ENCODE results near the gene GMPPA. TPM values are rescaled to one million over a fixed set of nuclear protein-coding genes. Genes with fewer than 3 reads are reported as not detected.

GMPPA gene
- total RNA-seq, 4 donors from 2014 or later = 22.6 to 37.8 (median 29.4) TPM

DNA sequence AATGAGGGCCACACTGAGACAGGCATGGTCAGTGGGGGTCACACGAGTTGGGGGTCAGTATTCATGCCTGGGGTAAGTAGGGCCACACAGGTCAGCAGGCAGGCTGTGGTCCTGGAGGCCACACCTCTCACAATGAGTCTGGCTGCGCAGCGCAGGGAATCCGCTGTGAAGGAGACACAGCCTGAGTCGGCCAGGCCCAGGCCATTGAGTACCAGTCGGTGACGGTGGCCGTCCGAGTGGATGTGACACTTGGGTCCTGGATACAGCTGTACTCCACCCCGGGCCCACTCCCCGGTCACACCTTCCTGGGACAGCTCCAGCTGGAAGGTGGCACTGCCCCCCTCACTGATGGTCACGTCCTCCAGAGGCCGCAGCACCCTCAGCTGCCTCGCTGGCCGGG, 55.7 kb downstream of the GMPPA start:
- ATAC-seq (ENCODE audit: low FRiP score) = no peak
- TF ChIP-seq, protein P1, sequence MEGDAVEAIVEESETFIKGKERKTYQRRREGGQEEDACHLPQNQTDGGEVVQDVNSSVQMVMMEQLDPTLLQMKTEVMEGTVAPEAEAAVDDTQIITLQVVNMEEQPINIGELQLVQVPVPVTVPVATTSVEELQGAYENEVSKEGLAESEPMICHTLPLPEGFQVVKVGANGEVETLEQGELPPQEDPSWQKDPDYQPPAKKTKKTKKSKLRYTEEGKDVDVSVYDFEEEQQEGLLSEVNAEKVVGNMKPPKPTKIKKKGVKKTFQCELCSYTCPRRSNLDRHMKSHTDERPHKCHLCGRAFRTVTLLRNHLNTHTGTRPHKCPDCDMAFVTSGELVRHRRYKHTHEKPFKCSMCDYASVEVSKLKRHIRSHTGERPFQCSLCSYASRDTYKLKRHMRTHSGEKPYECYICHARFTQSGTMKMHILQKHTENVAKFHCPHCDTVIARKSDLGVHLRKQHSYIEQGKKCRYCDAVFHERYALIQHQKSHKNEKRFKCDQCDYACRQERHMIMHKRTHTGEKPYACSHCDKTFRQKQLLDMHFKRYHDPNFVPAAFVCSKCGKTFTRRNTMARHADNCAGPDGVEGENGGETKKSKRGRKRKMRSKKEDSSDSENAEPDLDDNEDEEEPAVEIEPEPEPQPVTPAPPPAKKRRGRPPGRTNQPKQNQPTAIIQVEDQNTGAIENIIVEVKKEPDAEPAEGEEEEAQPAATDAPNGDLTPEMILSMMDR (IDR thresholded peaks at IDR 0.05) = no peak
- no peak for DNase-seq (ENCODE audit: low spot score)

DNA sequence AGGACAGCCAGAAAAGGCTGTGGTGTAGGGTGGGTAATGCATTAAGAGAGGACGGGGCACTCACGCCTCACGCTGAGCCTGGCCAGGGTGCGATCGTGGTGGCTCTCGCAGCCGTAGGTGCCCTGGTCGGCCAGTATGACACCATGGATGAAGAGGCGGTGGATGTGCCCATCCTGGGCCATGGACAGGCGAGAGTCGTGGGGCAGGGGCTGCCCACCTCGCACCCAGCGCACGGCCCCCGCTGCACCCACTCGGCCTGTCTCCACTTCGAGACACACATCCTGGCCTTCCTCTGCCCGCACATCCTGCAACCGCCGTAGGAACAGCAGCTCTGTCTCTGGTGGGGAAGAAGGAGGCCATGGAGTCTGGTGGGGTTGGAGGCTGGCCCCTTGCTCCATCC, 57.3 kb downstream of the GMPPA start:
- DNase-seq (ENCODE audit: low spot score) (no peak), ATAC-seq (ENCODE audit: low FRiP score) (no peak)
- TF ChIP-seq, protein P1 (IDR thresholded peaks at IDR 0.05) = no peak

DNA sequence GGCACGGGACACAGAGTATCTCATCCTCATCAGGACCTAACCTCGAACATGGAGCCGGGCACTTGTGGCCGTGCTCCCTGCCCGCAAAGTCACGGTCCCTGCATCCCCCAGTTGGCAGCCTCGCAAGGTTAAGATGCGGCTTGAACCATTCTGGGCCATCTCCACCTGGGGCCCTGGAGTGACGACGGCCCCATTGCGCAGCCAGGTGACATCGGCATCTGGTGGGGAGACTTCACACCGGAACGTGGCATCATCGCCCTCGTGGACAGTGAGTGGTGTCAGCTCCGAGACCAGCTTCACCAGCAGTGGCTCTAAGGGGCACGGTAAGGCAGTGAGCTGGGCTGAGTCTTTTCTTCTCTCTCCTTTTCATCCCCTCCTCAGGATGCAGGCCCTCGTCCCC, 57.7 kb downstream of the GMPPA start:
- TF ChIP-seq, protein P1 (IDR thresholded peaks at IDR 0.05) = no peak
- DNase-seq (ENCODE audit: low spot score) (no peak), ATAC-seq (ENCODE audit: low FRiP score) (no peak)

Small RNA genes within 50 kb of the gene (small RNA-seq; reads per million reads assigned to genes)
- gene MIR3132 = not detected

Other genes starting within 250 kb of the GMPPA start
- not detected for gene TUBA4B, start 245.6 kb upstream of the GMPPA start, total RNA-seq
- 10 to 100 TPM; 26.9 to 74.0 (median 50.3) TPM for gene TUBA4A, start 245.0 kb upstream of the GMPPA start, total RNA-seq
- gene DNAJB2, start 219.5 kb upstream of the GMPPA start, total RNA-seq = 10 to 100 TPM; 27.5 to 56.6 (median 46.8) TPM
- 1 to 10 TPM in 1 of 4 donors, under 1 TPM in 1, not detected in 2; 0.12 to 1.0 TPM for gene PTPRN, start 189.5 kb upstream of the GMPPA start, total RNA-seq
- gene RESP18, start 166.1 kb upstream of the GMPPA start, total RNA-seq = not detected
- gene DNPEP, start 111.0 kb upstream of the GMPPA start, total RNA-seq = 10 to 100 TPM; 58.4 to 97.4 (median 85.7) TPM
- 100 to 1,000 TPM in 3 of 4 donors, 10 to 100 TPM in 1; 39.4 to 292 (median 182) TPM for gene DES, start 80.5 kb upstream of the GMPPA start, total RNA-seq
- 10 to 100 TPM; 12.4 to 28.9 (median 17.7) TPM for gene SPEG, start 64.0 kb upstream of the GMPPA start, total RNA-seq
- gene ASIC4, start 15.6 kb downstream of the GMPPA start, total RNA-seq = under 1 TPM in 2 of 4 donors, not detected in 2; 0.12 to 0.19 TPM
- gene CHPF, start 44.9 kb downstream of the GMPPA start, total RNA-seq = 10 to 100 TPM; 32.6 to 70.8 (median 45.5) TPM
- gene TMEM198, start 45.1 kb downstream of the GMPPA start, total RNA-seq = 1 to 10 TPM; 1.9 to 6.2 (median 2.9) TPM
- gene OBSL1, start 72.6 kb downstream of the GMPPA start, total RNA-seq = 100 to 1,000 TPM in 2 of 4 donors, 10 to 100 TPM in 2; 68.6 to 117 (median 88.7) TPM
- gene INHA, start 73.4 kb downstream of the GMPPA start, total RNA-seq = 1 to 10 TPM in 1 of 4 donors, under 1 TPM in 1, not detected in 2; 0.88 to 1.1 TPM
- 10 to 100 TPM in 2 of 4 donors, 1 to 10 TPM in 2; 9.1 to 22.4 (median 13.0) TPM for gene STK11IP, start 99.0 kb downstream of the GMPPA start, total RNA-seq
- 10 to 100 TPM in 2 of 4 donors, 1 to 10 TPM in 2; 5.2 to 15.8 (median 8.6) TPM for gene SLC4A3, start 128.7 kb downstream of the GMPPA start, total RNA-seq

Measured in omental fat pad (tissue), 4 donors.